Activated naive CD8-positive, alpha-beta T cell treated with anti-CD3 and anti-CD28 coated beads for 36 hours (primary cell): ENCODE measurements around the gene CACNA2D1. TPM values are rescaled to one million over a fixed set of nuclear protein-coding genes. Genes with fewer than 3 reads are reported as not detected.
"Not testable (repeated sequence)": the region's sequence is repeated elsewhere in the genome, so short reads cannot be mapped to it uniquely, and the experiment has no call there.

Source experiments
- DNase-seq: peaks from one replicate; pipeline ENCODE4 v3.0.0; 2021
- H3K27ac Mint-ChIP-seq: one replicate; pipeline ENCODE4 v1.8.0; 2022; ENCODE audit warnings: mild to moderate bottlenecking, moderate library complexity, mixed read lengths
- H3K27me3 Mint-ChIP-seq: one replicate; pipeline ENCODE4 v1.8.0; 2022; ENCODE audit warnings: mild to moderate bottlenecking, mixed read lengths
- H3K36me3 Mint-ChIP-seq: one replicate; pipeline ENCODE4 v1.8.0; 2021; ENCODE audit warnings: mild to moderate bottlenecking, mixed read lengths
- H3K4me1 Mint-ChIP-seq: one replicate; pipeline ENCODE4 v1.8.0; 2021; ENCODE audit warnings: mixed read lengths
- H3K4me3 Mint-ChIP-seq: one replicate; pipeline ENCODE4 v1.8.0; 2022; ENCODE audit warnings: mild to moderate bottlenecking, moderate library complexity, mixed read lengths
- H3K9me3 Mint-ChIP-seq: one replicate; pipeline ENCODE4 v1.8.0; 2022; ENCODE audit warnings: mixed read lengths
- total RNA-seq, 2 experiments: library from RNA; stranded (reverse); gene quantifications; one replicate each; pipeline ENCODE4 v1.2.3, GENCODE V29; 2021

The CACNA2D1 gene
- total RNA-seq, 2 experiments from 2014 or later: not detected

DNA sequence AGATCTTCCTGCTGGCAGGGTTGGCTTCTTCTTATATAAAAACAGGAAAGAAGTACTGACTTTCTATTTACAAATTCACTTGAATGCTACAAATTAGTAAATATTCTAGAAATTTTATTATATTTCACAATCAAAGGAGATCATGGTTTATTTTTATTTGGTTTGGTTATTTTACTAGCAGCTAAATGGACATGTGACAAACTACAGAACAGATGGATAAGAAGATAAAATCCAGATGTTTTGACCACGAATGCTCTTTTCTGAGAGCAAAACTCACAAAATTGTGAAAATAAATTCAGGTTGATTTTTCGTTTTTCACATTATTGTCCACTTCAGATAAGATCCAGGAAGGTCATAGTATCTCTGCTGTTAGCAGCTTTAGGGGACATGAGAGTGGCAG is 55.4 kb downstream of the CACNA2D1 start:
- H3K27me3 Mint-ChIP-seq: peaks cover 3% of the 10 kb centered on the region
- no peaks in the 10 kb centered on the region for H3K9me3 Mint-ChIP-seq
- DNase-seq: no peak
- no peak overlapping the region for H3K27ac Mint-ChIP-seq
- H3K4me3 Mint-ChIP-seq: no peak overlapping the region
- H3K4me1 Mint-ChIP-seq: no peaks in the 10 kb centered on the region
- H3K36me3 Mint-ChIP-seq: no peaks in the 10 kb centered on the region

DNA sequence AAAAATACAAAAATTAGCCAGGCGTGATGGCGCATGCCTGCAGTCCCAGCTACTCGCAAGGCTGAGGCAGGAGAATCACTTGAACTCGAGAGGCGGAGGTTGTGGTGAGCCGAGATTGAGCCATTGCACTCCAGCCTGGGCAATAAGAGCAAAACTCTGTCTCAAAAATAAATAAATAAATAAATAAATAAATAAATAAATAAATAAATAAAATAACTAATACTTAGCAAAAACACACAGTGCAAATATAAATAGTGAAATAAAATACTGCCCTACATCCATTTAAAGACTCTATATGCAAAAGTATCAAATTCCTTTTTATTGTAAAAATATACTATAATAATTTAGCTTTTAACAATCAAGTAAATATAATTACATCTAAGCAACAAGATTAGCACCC is 57.0 kb downstream of the CACNA2D1 start:
- not testable (repeated sequence) for DNase-seq, H3K36me3 Mint-ChIP-seq, H3K4me1 Mint-ChIP-seq, H3K4me3 Mint-ChIP-seq, H3K9me3 Mint-ChIP-seq, H3K27me3 Mint-ChIP-seq, H3K27ac Mint-ChIP-seq

DNA sequence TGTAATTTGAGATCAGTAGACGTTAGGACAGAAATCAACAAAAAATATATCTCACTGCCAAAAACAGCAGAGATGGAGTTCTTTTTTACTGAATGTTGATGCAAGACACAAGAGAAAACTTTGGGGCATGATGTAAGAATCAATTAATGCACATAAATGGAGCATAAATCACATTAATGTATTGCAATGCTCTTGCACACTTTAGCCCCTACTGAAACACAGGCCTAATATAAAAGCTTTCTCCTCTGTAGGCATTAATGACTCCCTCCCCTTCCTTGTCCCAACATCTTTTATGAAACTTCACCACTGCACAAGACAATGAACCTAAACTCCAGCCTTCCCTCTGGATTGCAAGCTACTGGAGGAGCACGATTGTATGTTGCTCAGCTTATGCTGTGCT is 58.8 kb downstream of the CACNA2D1 start:
- Mint-ChIP-seq H3K27me3 (no peaks in the 10 kb centered on the region), H3K27ac (no peak overlapping the region), H3K36me3 (no peaks in the 10 kb centered on the region), H3K4me3 (no peak overlapping the region), H3K9me3 (no peaks in the 10 kb centered on the region), H3K4me1 (no peaks in the 10 kb centered on the region)
- no peak for DNase-seq

DNA sequence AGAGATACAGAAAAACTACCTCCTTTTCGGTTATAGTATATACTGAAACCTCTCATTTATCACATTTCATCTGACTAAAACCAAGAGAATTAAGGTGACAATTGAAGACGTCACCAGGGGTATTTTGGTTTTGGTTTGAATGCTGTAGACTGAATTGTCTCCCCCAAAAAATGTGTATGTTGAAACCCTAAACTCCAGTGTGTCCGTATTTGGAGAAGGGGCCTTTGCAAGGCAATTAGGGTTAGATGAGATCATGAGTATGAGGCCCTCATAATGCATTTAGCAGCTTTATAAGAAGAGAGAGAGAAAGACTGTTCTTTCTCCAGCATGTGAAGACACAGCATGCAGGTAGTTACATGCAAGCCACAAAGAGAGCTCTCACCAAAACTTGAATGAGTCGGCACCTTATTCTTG is 59.5 kb downstream of the CACNA2D1 start:
- H3K9me3 Mint-ChIP-seq: no peaks in the 10 kb centered on the region
- H3K27me3 Mint-ChIP-seq: no peaks in the 10 kb centered on the region
- no peaks in the 10 kb centered on the region for H3K36me3 Mint-ChIP-seq
- no peaks in the 10 kb centered on the region for H3K4me1 Mint-ChIP-seq
- no peak overlapping the region for H3K27ac Mint-ChIP-seq
- no peak for DNase-seq
- H3K4me3 Mint-ChIP-seq: no peak overlapping the region

DNA sequence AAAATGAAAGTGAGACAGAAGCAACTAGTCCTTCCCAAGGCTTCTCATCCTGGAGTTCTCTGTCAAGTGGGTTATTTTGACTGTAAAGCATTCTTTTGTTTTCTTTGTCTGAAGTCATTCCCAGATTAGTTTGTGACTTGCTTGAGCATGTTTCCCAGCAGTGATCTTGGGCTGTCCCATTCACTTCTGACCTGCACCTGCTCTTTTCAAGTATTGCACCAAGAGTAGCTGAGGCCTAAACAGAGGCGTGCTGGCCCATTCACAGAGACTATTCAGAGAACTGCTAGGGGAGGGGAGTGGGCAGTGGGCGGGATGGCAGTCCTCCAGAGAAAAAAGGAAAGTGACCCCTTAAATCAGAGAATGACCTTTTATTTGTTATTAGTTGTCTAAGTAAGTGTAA is 61.3 kb downstream of the CACNA2D1 start:
- no peaks in the 10 kb centered on the region for H3K4me1 Mint-ChIP-seq
- no peak overlapping the region for H3K27ac Mint-ChIP-seq
- H3K36me3 Mint-ChIP-seq: no peaks in the 10 kb centered on the region
- no peak overlapping the region for H3K4me3 Mint-ChIP-seq
- H3K27me3 Mint-ChIP-seq: no peaks in the 10 kb centered on the region
- H3K9me3 Mint-ChIP-seq: no peaks in the 10 kb centered on the region
- no peak for DNase-seq

DNA sequence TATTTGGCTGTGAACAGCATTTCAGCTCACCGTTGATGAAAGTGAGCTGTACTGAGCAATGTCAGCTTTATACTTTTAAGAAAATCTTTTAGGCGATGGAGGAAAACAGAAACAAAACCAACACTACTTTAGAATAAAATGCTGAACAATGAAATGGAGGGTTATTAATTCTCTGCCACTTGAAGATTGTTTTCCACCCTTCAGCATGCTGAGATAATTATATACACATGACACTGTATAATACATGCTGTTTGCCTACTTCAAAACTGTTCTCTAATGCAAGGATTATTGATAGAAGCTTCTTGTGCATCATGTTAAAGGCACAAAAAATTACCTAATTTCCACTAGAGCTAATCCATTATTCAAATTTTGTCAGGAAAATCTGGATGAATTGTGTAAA is 66.8 kb downstream of the CACNA2D1 start:
- no peaks in the 10 kb centered on the region for H3K4me1 Mint-ChIP-seq
- H3K9me3 Mint-ChIP-seq: no peaks in the 10 kb centered on the region
- no peaks in the 10 kb centered on the region for H3K27me3 Mint-ChIP-seq
- no peak overlapping the region for H3K27ac Mint-ChIP-seq
- DNase-seq: no peak
- H3K36me3 Mint-ChIP-seq: no peaks in the 10 kb centered on the region
- H3K4me3 Mint-ChIP-seq: no peak overlapping the region

DNA sequence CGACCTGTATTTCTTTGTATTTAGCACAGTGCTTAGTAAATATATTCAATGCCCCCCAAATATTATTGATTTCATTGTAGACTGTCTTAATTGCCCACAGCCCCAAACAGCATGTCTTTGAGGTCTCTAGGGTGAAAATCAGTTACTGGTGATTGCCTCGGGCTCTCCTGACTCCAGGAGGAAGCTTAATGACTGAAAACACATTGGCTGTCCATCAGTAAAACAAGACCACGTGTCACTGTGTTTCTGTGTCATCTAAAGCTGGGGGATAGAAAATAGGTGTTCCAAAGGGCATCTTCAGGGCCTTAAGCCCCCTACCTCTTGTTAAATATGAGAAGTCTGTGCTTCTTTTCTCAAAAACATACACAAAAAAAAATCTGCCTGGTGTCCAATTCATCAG is 67.9 kb downstream of the CACNA2D1 start:
- Mint-ChIP-seq H3K27me3 (no peaks in the 10 kb centered on the region), H3K36me3 (no peaks in the 10 kb centered on the region), H3K4me3 (no peak overlapping the region), H3K9me3 (no peaks in the 10 kb centered on the region), H3K27ac (no peak overlapping the region), H3K4me1 (no peaks in the 10 kb centered on the region)
- DNase-seq: no peak

DNA sequence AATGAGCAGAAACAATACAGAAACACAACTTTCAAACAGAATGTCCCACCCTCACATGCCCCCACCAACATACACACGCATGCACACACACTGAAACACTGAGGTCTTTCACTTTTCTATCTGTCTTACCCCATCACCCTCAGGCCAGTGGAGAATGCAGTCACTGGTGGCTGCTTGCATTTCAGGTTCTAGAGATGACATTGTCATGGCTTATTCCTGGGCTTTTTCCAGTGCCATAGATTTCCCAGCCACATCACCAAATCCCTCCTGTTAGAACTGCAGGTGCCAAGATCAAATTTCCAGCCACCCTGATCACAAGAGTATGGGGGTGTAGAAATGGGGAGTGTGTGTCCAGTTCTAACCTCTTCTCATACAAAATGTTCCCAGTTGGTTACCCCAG is 68.4 kb downstream of the CACNA2D1 start:
- no peaks in the 10 kb centered on the region for H3K9me3 Mint-ChIP-seq
- no peak overlapping the region for H3K4me3 Mint-ChIP-seq
- no peaks in the 10 kb centered on the region for H3K27me3 Mint-ChIP-seq
- DNase-seq: no peak
- H3K36me3 Mint-ChIP-seq: no peaks in the 10 kb centered on the region
- H3K27ac Mint-ChIP-seq: no peak overlapping the region
- no peaks in the 10 kb centered on the region for H3K4me1 Mint-ChIP-seq

DNA sequence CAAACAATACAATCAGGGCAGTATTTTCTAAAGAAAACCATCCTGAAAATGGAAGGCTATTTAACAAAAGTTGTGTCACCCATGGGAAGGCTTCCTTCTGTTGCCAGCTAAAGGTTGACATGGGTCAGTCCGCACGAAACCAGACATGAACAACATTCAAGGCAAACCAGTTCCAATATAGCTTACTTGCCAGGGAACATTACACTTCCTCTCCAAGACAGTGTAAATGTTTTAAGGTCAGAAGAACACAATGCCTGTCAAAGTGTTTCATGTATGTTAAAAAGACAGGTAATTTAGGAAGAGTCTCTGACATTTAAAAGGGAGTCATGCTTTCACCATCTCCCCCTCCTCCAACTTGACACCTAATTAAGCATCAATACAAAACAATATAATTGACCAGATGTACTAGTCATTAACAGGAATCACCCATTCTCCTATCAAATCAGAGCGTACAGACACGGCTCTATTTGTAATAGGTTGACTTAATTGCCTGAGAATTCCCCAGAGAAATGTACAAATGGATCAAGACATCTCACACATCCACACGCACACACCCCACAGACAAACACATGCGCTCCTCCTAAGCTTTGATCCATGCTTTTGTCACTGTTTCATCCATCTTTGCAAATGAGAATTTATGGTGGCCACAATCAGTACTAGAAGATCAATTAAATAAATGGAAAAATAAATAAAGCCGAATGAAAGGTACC is 69.5 kb downstream of the CACNA2D1 start:
- H3K9me3 Mint-ChIP-seq: no peaks in the 10 kb centered on the region
- no peaks in the 10 kb centered on the region for H3K36me3 Mint-ChIP-seq
- no peak overlapping the region for H3K4me3 Mint-ChIP-seq
- no peaks in the 10 kb centered on the region for H3K4me1 Mint-ChIP-seq
- DNase-seq: no peak
- H3K27ac Mint-ChIP-seq: no peak overlapping the region
- H3K27me3 Mint-ChIP-seq: no peaks in the 10 kb centered on the region

DNA sequence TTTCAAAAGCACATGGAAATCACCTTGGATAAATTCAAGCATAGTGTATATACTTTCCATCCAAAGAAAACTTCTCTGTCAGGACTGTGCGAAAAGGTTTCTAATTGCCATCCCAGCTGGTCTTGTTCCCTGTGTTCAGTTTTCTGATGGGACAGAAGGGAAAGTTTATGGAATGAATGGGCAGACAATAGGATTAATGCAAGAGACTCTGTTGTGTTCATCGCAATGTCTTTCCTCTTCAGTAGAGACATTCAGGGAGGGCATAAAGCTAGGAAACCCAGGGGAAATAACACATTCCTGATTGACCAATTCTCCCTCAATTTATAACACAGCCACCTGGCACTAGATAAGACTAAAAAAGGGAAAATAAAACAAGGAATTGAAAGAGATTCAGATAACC is 78.9 kb downstream of the CACNA2D1 start:
- no peak for DNase-seq
- Mint-ChIP-seq H3K4me1 (no peaks in the 10 kb centered on the region), H3K4me3 (no peak overlapping the region), H3K27me3 (no peaks in the 10 kb centered on the region), H3K36me3 (no peaks in the 10 kb centered on the region), H3K9me3 (no peaks in the 10 kb centered on the region), H3K27ac (no peak overlapping the region)

DNA sequence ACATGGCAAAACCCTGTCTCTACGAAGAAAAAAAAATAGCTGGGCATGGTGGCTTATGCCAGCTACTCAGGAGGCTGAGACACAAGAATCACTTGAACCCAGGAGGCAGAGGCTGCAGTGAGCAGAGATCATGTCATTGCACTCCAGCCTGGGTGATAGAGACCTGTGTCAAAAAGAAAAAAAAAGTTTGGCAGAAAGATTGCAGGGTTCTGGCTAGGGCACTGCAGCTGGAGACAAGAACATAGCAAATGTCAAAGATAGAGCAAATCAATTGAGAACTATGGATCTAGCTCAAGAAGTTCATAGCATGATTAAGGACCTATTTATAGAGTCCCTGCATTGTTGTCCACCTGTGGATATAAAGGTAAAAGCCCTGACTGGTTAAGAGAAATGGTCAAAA is 79.5 kb downstream of the CACNA2D1 start:
- no peaks in the 10 kb centered on the region for H3K4me1 Mint-ChIP-seq
- no peaks in the 10 kb centered on the region for H3K9me3 Mint-ChIP-seq
- H3K4me3 Mint-ChIP-seq: no peak overlapping the region
- H3K27ac Mint-ChIP-seq: no peak overlapping the region
- no peaks in the 10 kb centered on the region for H3K36me3 Mint-ChIP-seq
- DNase-seq: no peak
- no peaks in the 10 kb centered on the region for H3K27me3 Mint-ChIP-seq

DNA sequence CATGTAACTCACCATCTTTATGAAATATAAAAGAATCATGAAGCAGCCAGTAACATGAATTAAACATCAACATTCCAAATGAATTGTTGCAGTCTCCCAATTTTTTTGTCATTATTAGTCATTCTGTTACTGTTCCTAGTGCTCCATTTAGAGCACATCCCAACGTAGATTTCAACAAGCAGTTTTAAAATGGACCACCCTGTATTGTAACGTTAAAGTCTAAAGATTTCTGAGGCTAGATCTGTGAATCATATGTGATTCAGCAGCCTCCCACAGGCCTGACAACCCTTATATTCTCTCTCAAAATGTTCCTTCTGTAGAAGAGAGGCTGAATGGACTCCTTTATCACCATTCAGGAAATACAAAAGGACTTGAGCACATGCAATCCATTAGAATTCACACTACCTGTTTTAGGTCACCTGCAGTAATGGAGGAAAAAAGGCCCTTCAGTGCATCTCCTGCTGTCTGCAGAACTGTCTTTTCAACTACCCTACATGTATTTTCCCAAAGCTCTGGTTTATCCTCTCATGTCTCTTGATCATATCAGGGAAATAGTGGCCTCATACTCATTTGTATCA is 81.4 kb downstream of the CACNA2D1 start:
- H3K27me3 Mint-ChIP-seq: no peaks in the 10 kb centered on the region
- no peaks in the 10 kb centered on the region for H3K4me1 Mint-ChIP-seq
- H3K27ac Mint-ChIP-seq: no peak overlapping the region
- no peak overlapping the region for H3K4me3 Mint-ChIP-seq
- no peaks in the 10 kb centered on the region for H3K9me3 Mint-ChIP-seq
- no peaks in the 10 kb centered on the region for H3K36me3 Mint-ChIP-seq
- no peak for DNase-seq

DNA sequence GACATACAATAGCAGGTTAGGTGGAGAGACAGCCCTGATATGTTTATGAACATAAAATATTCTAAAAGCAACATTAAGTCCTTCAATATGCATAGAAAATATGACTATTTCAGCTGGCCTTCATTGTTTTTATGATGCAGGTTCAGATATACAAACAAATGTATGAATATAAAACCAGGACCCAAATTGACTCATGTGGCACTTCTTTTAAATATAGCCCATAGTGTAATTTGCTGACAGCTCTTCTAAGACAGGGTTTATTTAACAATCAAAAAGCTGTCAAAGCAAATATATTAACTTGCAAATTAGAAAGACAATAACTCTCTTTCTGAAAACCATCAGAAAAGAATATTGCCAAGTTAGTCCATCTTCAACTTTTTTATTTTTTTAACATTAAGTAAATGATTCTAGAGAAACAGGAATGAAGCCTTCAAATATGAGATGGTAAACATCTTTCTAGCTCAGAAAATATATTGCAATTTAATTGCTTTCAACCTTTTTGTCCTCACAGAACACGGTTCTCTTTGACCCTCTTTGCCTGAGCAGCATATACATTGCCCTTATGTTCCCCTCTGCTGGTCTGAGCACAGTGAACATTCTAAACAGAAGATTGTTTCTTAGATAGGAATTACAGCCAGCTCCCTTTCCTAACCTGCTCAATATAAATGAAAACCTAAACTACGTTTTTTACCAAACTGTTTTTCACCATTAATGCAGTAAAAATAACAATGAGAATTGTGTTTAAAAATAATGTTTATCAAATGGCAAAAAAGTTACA is 82.8 kb downstream of the CACNA2D1 start:
- Mint-ChIP-seq H3K4me3 (no peak overlapping the region), H3K4me1 (no peaks in the 10 kb centered on the region), H3K27ac (no peak overlapping the region), H3K36me3 (no peaks in the 10 kb centered on the region), H3K27me3 (no peaks in the 10 kb centered on the region), H3K9me3 (no peaks in the 10 kb centered on the region)
- DNase-seq: no peak

DNA sequence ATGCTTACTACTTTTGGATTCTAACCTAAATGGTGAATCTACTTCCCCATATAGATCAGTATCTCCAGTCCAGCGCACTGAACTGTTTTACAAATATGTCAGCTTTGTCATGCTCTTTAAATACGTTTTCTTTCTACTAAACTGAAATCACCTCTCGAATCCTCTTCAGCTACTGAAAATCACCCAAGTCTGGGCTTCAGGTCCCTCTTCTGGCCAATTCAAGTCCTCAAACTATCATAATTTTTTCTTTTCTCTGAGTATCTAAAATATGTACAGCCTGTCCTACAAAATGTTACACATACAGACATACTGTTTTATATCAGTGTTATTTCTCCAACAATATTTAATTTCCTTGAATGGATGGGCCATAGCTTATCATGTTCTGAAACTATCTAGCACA is 84.2 kb downstream of the CACNA2D1 start:
- no peaks in the 10 kb centered on the region for H3K36me3 Mint-ChIP-seq
- H3K4me1 Mint-ChIP-seq: no peaks in the 10 kb centered on the region
- no peaks in the 10 kb centered on the region for H3K27me3 Mint-ChIP-seq

DNA sequence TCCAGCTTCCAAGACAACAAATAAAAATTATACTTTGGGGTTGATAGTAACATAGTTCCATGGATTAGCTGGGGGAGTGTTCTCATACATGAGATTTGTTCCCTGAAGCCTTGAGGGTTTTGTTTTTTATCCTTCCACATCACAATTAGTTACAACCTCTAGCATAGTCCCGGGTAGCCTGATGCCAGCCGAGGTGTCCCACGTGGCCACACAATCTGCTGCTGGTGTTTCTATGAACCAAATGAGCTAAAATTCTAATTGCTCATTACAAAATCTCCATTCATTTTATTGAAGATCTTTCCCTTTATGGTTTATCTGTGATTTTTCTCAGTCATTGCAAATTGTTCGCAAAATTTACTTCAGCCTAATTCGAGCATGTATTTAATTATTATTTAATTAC is 84.7 kb downstream of the CACNA2D1 start:
- H3K27me3 Mint-ChIP-seq: no peaks in the 10 kb centered on the region

More for the DNA sequence above, 84.2 kb downstream of the CACNA2D1 start:
- Mint-ChIP-seq H3K27ac (no peak overlapping the region), H3K9me3 (no peaks in the 10 kb centered on the region), H3K4me3 (no peak overlapping the region)
- no peak for DNase-seq

More for the DNA sequence above, 84.7 kb downstream of the CACNA2D1 start:
- H3K27ac Mint-ChIP-seq: no peak overlapping the region
- DNase-seq: no peak
- no peaks in the 10 kb centered on the region for H3K4me1 Mint-ChIP-seq
- H3K36me3 Mint-ChIP-seq: no peaks in the 10 kb centered on the region
- H3K4me3 Mint-ChIP-seq: no peak overlapping the region
- no peaks in the 10 kb centered on the region for H3K9me3 Mint-ChIP-seq
